Measurements from ENCODE around the gene GRIK4. TPM values are rescaled to one million over a fixed set of nuclear protein-coding genes. Genes with fewer than 3 reads are reported as not detected.

The GRIK4 gene
- polyA plus RNA-seq, 1 of the 3 experiments (the other 2 are of a cell fraction) = 0.03 TPM

- Histone ChIP-seq H3K9me3 (no peaks in the 10 kb centered on the region), H3K4me2 (no peak overlapping the region), H3K9me2 (no peaks in the 10 kb centered on the region), H3K4me3 (ENCODE audit: low read depth in 2 of 2, low read length in 1 of 2) (no peak overlapping the region), H3K27ac (ENCODE audit: low read depth in 2 of 2, low read length in 1 of 2) (no peak overlapping the region), H2AFZ (ENCODE audit: low read depth) (no peak overlapping the region), H3K9ac (no peak overlapping the region), H3F3A (replicated peaks; ENCODE audit: insufficient read depth) (no peaks in the 10 kb centered on the region), H4K20me1 (ENCODE audit: insufficient read depth) (no peaks in the 10 kb centered on the region), H3K79me2 (ENCODE audit: insufficient read depth) (no peaks in the 10 kb centered on the region), H3K36me3 (replicated peaks in 1 of 2; ENCODE audit: control insufficient read depth in 1 of 2, insufficient read depth in 2 of 2, low read length in 1 of 2) (no peaks in the 10 kb centered on the region), H3K4me1 (ENCODE audit: control insufficient read depth in 1 of 2, insufficient read depth in 2 of 2, low read depth in 1 of 2, low read length in 1 of 2) (peaks cover 0 to 5% of the 10 kb centered on the region in 2 experiments; a peak in 1 of 4 replicates), H3K27me3 (ENCODE audit: insufficient read depth) (no peaks in the 10 kb centered on the region)
- DNase-seq = no peak
- TF ChIP-seq RFX5 (IDR thresholded peaks at IDR 0.05; ENCODE audit: low read length) (no peak), FOSL2 (IDR thresholded peaks at IDR 0.05; ENCODE audit: borderline replicate concordance, low read depth) (no peak), MXI1 (IDR thresholded peaks at IDR 0.05; ENCODE audit: low read depth, low read length) (no peak)
- POLR2A ChIA-PET = no interaction called here
- CTCF ChIA-PET = no interaction called here
- WGBS (ENCODE audit: low lambda C conversion rate) = 53% methylated on average over 3 of the region's 9 CpGs
These were observed 285.6 kb downstream of the GRIK4 start for GRCh38 chr11:120797143-120797542.

- Histone ChIP-seq H3K4me3 (ENCODE audit: low read depth in 2 of 2, low read length in 1 of 2) (no peak overlapping the region), H2AFZ (ENCODE audit: low read depth) (no peak overlapping the region), H3K9me3 (no peaks in the 10 kb centered on the region), H3K36me3 (replicated peaks in 1 of 2; ENCODE audit: control insufficient read depth in 1 of 2, insufficient read depth in 2 of 2, low read length in 1 of 2) (no peaks in the 10 kb centered on the region), H3K9me2 (no peaks in the 10 kb centered on the region), H3K4me1 (ENCODE audit: control insufficient read depth in 1 of 2, insufficient read depth in 2 of 2, low read depth in 1 of 2, low read length in 1 of 2) (peaks cover 0 to 8% of the 10 kb centered on the region in 2 experiments; a peak in 1 of 4 replicates), H3K9ac (no peak overlapping the region), H3K79me2 (ENCODE audit: insufficient read depth) (no peaks in the 10 kb centered on the region), H3K27ac (ENCODE audit: low read depth in 2 of 2, low read length in 1 of 2) (no peak overlapping the region), H3F3A (replicated peaks; ENCODE audit: insufficient read depth) (no peaks in the 10 kb centered on the region), H3K4me2 (no peak overlapping the region), H3K27me3 (ENCODE audit: insufficient read depth) (no peaks in the 10 kb centered on the region), H4K20me1 (ENCODE audit: insufficient read depth) (no peaks in the 10 kb centered on the region)
- no peak for DNase-seq
- 59% methylated on average over 3 of the region's 3 CpGs for WGBS (ENCODE audit: low lambda C conversion rate)
- POLR2A ChIA-PET = no interaction called here
- TF ChIP-seq RAD21 (IDR thresholded peaks at IDR 0.05; ENCODE audit: low read length) = 0 out of 2 replicates have a peak, but pooled peaks have one; percentile 22
- TF ChIP-seq USF1 (IDR thresholded peaks at IDR 0.05; ENCODE audit: borderline replicate concordance, low read depth) = no peak
- no peak for TF ChIP-seq ELF1 (IDR thresholded peaks at IDR 0.05)
- no peak for TF ChIP-seq POLR2AphosphoS5 (IDR thresholded peaks at IDR 0.05; ENCODE audit: low read depth, low read length)
- no peak for TF ChIP-seq MEF2A (IDR thresholded peaks at IDR 0.05; ENCODE audit: borderline replicate concordance, low read depth)
- CTCF ChIA-PET = interaction anchor here (1.2 to 2.1 kb wide), 3 partner anchors 11 to 287 kb away, joined by 3 to 5 read pairs (median 3); partner anchors contain the start of gene GRIK4
These were observed 287.3 kb downstream of the GRIK4 start for GRCh38 chr11:120798854-120799253.

- H4K20me1 ChIP-seq (ENCODE audit: insufficient read depth) = no peaks in the 10 kb centered on the region
- POLR2A ChIA-PET = no interaction called here
- no peaks in the 10 kb centered on the region for H3K9me3 ChIP-seq
- no peak overlapping the region for H2AFZ ChIP-seq (ENCODE audit: low read depth)
- CTCF ChIA-PET = interaction anchor here (0.5 to 2.1 kb wide), 6 partner anchors 13 to 410 kb away, joined by 3 to 5 read pairs (median 4); partner anchors contain the start of gene GRIK4
- no peak for DNase-seq
- no peaks in the 10 kb centered on the region for H3K79me2 ChIP-seq (ENCODE audit: insufficient read depth)
- no peak overlapping the region for H3K4me3 ChIP-seq (ENCODE audit: low read depth in 2 of 2, low read length in 1 of 2)
- no peaks in the 10 kb centered on the region for H3K9me2 ChIP-seq
- H3F3A ChIP-seq (replicated peaks; ENCODE audit: insufficient read depth) = no peaks in the 10 kb centered on the region
- no peaks in the 10 kb centered on the region for H3K27me3 ChIP-seq (ENCODE audit: insufficient read depth)
- no peak overlapping the region for H3K4me2 ChIP-seq
- H3K36me3 ChIP-seq (replicated peaks in 1 of 2; ENCODE audit: control insufficient read depth in 1 of 2, insufficient read depth in 2 of 2, low read length in 1 of 2) = no peaks in the 10 kb centered on the region
- H3K9ac ChIP-seq = no peak overlapping the region
- WGBS (ENCODE audit: low lambda C conversion rate) = 64% methylated on average over 7 of the region's 7 CpGs
- no peak overlapping the region for H3K27ac ChIP-seq (ENCODE audit: low read depth in 2 of 2, low read length in 1 of 2)
- peaks cover 0 to 8% of the 10 kb centered on the region in 2 experiments; a peak in 1 of 4 replicates for H3K4me1 ChIP-seq (ENCODE audit: control insufficient read depth in 1 of 2, insufficient read depth in 2 of 2, low read depth in 1 of 2, low read length in 1 of 2)
- TF ChIP-seq FOXM1 (IDR thresholded peaks at IDR 0.05; ENCODE audit: low read depth) (no peak), YY1 (IDR thresholded peaks at IDR 0.05; ENCODE audit: low read depth) (no peak), GABPA (IDR thresholded peaks at IDR 0.05; ENCODE audit: low read depth) (no peak), NRF1 (IDR thresholded peaks at IDR 0.05; ENCODE audit: low read depth, low read length) (no peak), USF1 (IDR thresholded peaks at IDR 0.05; ENCODE audit: borderline replicate concordance, low read depth) (no peak), CTCF (IDR thresholded peaks at IDR 0.05) (no peak), USF2 (IDR thresholded peaks at IDR 0.05; ENCODE audit: borderline replicate concordance, low read depth, low read length) (no peak), ELF1 (IDR thresholded peaks at IDR 0.05) (no peak), TEAD4 (IDR thresholded peaks at IDR 0.05; ENCODE audit: borderline replicate concordance, insufficient read depth) (no peak), PBX3 (IDR thresholded peaks at IDR 0.05) (no peak)
These were observed 288.7 kb downstream of the GRIK4 start for GRCh38 chr11:120800206-120800605.

Data from SK-N-SH (cell line).